GM12874 (cell line): Measurements from ENCODE around the gene TTC7B.

Source experiments
- TF ChIP-seq, protein P1 (sequence below): IDR thresholded peaks from 2 replicates; pipeline ENCODE4 v1.5.1; 2011; ENCODE audit warnings: low read depth, mild to moderate bottlenecking, control low read depth, low read length, moderate library complexity; ENCODE audit not compliant: insufficient read depth

The TTC7B gene

DNA sequence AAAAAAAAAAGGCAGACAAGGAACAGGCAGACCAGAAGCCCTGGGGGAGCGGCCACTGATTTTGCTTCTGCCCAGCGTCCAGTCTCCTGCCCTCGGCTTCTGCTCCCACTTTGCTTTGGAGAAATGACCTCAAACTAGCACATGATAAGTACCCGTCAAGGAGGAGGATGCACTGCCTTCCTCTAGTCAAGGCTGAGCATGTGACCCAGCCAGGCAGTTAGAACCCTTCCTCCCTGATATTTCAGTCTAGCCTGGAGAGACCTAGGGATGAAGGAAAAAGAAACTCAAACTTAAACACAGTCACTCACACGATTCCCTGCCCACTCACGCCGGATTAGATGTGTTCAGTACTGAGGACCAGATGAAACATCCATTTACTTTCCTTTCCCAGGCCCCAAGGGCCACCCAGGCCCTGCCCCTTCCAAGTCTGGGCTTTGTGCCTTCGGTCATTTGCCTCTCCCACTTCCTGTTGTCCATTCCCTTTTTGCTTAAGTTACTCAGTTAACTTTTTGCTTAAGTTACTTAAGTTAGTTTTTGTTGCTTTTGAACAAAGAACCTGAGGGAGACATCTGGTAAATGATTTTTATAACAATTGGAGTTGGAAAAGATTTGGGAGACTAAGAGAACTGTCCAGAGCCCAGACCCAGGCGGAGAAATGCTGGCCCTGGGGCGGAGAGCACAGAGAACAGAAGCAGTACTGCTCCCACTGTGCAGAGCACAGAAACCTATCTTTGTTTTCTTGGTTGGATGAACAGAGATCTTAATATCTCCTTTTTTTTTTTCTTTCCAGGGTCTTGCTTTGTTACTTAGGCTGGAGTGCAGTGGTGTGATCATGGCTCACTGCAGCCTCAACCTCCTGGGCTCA, 23.0 kb upstream of the TTC7B start:
- TF ChIP-seq, protein P1, sequence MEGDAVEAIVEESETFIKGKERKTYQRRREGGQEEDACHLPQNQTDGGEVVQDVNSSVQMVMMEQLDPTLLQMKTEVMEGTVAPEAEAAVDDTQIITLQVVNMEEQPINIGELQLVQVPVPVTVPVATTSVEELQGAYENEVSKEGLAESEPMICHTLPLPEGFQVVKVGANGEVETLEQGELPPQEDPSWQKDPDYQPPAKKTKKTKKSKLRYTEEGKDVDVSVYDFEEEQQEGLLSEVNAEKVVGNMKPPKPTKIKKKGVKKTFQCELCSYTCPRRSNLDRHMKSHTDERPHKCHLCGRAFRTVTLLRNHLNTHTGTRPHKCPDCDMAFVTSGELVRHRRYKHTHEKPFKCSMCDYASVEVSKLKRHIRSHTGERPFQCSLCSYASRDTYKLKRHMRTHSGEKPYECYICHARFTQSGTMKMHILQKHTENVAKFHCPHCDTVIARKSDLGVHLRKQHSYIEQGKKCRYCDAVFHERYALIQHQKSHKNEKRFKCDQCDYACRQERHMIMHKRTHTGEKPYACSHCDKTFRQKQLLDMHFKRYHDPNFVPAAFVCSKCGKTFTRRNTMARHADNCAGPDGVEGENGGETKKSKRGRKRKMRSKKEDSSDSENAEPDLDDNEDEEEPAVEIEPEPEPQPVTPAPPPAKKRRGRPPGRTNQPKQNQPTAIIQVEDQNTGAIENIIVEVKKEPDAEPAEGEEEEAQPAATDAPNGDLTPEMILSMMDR = no peak

DNA sequence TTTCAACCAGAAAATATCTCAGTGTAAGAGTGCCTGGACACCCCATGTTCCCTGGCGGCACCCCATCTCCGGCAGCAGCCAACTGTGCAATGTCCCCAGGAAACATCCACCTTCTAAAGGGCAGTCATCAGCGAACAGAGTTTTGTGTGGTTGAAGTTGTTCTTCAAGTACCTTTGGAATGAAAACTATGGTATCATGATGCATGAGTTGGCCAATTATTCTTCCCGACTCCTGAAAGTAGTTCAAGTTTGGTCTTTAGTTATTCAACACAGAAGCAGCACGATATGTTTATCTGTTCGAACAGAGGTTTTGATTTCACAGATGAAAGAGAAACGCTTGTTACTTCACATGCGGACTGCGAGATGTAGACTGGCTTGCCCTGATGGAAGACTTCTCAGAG, 21.1 kb upstream of the TTC7B start:
- TF ChIP-seq, protein P1 = no peak

DNA sequence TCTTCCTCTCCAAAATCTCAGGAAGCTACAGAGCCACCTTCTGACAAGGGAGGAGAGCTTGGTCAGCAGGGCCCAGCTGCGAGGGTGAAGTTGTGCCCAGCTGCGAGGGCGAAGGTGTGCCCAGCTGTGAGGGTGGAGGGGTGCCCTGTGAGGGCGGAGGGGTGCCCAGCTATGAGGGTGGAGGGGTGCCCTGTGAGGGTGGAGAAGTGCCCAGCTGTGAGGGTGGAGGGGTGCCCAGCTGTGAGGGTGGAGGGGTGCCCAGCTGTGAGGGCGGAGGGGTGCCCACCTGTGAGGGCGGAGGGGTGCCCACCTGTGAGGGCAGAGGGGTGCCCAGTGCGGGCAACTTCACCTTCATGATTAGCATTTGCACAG, 20.4 kb upstream of the TTC7B start:
- TF ChIP-seq, protein P1 = no peak

DNA sequence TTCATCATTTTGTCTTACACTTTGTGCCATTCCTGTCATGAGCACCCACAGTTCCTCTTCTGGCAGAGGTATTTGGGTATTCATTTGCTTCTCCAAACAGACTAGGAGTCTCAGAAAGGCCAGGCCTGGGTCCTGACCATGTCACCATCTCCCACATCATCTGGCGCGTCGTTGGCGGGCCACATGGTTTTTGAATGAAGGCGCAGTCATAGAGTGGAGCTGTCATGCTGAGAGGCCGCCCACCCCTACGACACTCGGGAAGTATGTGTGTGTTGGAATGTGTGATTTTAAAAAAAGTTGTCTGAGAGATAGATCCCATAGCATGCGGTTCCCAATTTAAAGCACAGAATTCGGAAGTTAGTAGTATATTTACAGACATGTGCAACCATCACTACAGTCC, 15.6 kb upstream of the TTC7B start:
- TF ChIP-seq, protein P1 = no peak

DNA sequence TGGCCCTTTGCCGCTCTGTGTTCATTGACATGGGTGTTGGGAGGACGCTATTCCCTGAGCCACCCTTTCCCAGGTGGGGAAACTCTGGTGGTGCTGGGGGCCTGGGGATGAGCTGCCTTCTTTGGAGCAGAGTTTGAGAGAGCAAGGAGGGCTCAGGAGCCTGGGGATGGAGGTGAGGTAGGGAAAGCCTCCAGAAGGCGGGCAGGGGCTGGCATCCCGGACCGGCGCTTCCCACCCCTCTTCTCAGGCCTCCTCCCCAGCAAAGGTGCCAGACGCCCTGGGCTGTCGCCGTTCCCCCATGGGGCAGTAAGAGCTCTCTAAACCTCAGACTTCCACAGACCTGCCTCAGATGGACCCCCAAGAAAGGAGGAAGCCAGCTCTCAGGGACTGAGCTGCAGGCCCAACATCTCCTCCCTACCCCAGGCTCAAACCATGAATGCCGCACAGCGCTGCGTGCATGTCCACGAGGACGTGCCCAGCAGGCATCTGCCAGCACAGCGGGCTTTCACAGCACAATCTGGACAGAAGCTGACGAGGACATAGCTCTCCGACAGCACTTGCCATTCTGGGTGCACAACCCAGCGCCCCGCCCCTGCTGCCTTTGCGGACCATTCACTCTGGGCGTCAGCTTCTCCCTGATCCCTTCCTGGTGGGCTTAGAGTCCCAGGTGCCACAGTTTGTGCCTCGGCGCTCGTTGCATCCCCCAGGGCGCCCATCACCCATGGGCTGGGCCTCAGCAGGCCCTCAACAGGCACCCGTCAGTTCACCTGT, 14.9 kb upstream of the TTC7B start:
- TF ChIP-seq, protein P1 = no peak

DNA sequence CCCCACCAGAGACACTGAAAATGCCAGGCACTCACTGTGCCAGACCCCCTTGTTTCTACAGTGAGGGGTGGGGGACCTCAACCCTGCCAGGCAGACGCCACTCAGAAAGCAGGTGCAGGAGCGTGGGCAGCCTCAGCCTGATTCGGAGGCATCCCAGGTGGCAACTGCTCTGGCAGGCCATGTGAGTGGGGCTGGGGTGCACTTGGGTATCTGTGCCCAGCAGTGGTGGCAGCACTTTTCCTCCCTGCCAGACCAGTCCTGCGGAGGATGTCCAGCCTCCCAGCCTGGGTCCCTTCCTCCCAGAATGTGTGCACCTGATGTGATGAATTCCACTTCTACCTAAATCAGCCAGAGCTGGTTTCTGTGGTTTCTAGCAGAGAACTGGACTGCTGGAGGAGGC, 13.4 kb upstream of the TTC7B start:
- TF ChIP-seq, protein P1 = no peak

DNA sequence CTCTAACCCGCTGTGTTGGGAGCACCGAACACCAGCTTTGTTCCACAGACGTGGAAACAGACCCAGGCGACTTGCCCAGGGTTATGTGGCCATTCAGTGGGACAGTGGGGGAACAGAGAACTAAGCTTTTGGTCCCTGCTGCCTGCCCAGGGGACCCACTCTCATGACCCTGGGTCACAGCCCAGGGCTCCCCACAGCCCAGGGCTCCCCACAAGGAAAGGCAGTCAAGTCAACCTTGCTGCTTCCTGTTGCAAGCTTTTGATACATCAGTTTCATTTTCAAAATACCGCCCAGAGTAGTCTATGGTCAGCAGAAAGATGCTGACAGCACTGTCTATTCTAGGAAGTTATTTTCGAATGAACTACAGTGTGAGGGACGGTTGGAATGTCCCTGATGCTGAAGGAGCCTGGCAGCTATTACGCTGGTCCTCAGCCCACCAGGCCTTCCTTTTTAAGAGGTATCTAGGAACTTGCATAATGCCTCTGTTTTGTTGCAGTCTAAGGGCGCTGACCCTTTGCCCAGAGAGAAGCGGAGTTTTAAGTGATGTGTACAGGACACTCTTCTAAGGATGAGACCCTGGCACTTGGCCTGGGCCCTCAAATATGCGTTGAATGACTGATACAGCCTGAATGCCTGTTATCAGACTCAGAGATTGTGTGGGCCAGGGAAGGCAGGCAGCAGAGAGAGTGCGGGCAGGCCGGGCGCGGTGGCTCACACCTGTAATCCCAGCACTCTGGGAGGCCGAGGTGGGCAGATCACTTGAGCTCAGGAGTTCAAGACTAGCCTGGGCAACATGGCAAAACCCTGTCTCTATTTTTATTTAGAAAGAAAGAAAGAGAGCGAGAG, 12.6 kb upstream of the TTC7B start:
- TF ChIP-seq, protein P1 = no peak
